ENCODE results near the gene GPR39.

The GPR39 gene

GRCh38 chr2:132547090-132547687 lies 130.6 kb downstream of the GPR39 start:
- peak; percentile 77 for TF ChIP-seq CTCF (IDR thresholded peaks at IDR 0.05; ENCODE audit: control insufficient read depth, extremely low read depth, insufficient read depth)
- no peak overlapping the region for H3K4me3 ChIP-seq (ENCODE audit: low read depth, low read length)
- DNase-seq (ENCODE audit: low read depth), result peak; percentile 22

GRCh38 chr2:132549935-132550670 lies 133.5 kb downstream of the GPR39 start:
- no peak for TF ChIP-seq CTCF (IDR thresholded peaks at IDR 0.05; ENCODE audit: control insufficient read depth, extremely low read depth, insufficient read depth)
- H3K4me3 ChIP-seq (ENCODE audit: low read depth, low read length), result no peak overlapping the region
- no peak for DNase-seq (ENCODE audit: low read depth)

GRCh38 chr2:132550946-132551345 lies 134.3 kb downstream of the GPR39 start:
- no peak for DNase-seq (ENCODE audit: low read depth)
- no peak for TF ChIP-seq CTCF (IDR thresholded peaks at IDR 0.05; ENCODE audit: control insufficient read depth, extremely low read depth, insufficient read depth)
- no peak overlapping the region for H3K4me3 ChIP-seq (ENCODE audit: low read depth, low read length)

- no peak overlapping the region for H3K4me3 ChIP-seq (ENCODE audit: low read depth, low read length)
- DNase-seq (ENCODE audit: low read depth), result no peak
- TF ChIP-seq CTCF (IDR thresholded peaks at IDR 0.05; ENCODE audit: control insufficient read depth, extremely low read depth, insufficient read depth), result no peak
Measured at GRCh38 chr2:132557694-132558093, 141.1 kb downstream of the GPR39 start.

GRCh38 chr2:132559326-132559725 lies 142.7 kb downstream of the GPR39 start:
- DNase-seq (ENCODE audit: low read depth), result no peak
- no peak for TF ChIP-seq CTCF (IDR thresholded peaks at IDR 0.05; ENCODE audit: control insufficient read depth, extremely low read depth, insufficient read depth)
- H3K4me3 ChIP-seq (ENCODE audit: low read depth, low read length), result no peak overlapping the region

GRCh38 chr2:132559921-132560320 lies 143.3 kb downstream of the GPR39 start:
- no peak overlapping the region for H3K4me3 ChIP-seq (ENCODE audit: low read depth, low read length)
- TF ChIP-seq CTCF (IDR thresholded peaks at IDR 0.05; ENCODE audit: control insufficient read depth, extremely low read depth, insufficient read depth), result no peak
- no peak for DNase-seq (ENCODE audit: low read depth)
